NB4 (cell line): ENCODE measurements around the gene MICOS13.

Source experiments
- DNase-seq: peaks from one replicate; pipeline ENCODE4 v3.0.0; 2010; ENCODE audit warnings: low read depth
- H3K4me3 ChIP-seq: one replicate; pipeline ENCODE4 v1.5.1; 2011; ENCODE audit warnings: mild to moderate bottlenecking, low read depth, low read length, moderate library complexity
- CTCF ChIP-seq: IDR thresholded peaks from one replicate; pipeline ENCODE4 v1.5.1; 2012; ENCODE audit warnings: low read depth, low read length
- MAX ChIP-seq: IDR thresholded peaks from 2 replicates; pipeline ENCODE4 v1.6.1; 2011; ENCODE audit warnings: low read depth, low read length
- MYC ChIP-seq: IDR thresholded peaks from 2 replicates; pipeline ENCODE4 v1.6.1; 2011; ENCODE audit warnings: low read depth, low read length
- POLR2A ChIP-seq: IDR thresholded peaks from 2 replicates; pipeline ENCODE4 v1.6.1; 2011; ENCODE audit warnings: mild to moderate bottlenecking; ENCODE audit not compliant: insufficient read length; ENCODE audit errors: extremely low read depth

The MICOS13 gene

GRCh38 chr19:5680437-5681368 lies at the start of gene MICOS13, which contains the start of gene HSD11B1L:
TSS of gene MICOS13 (minus strand) at chr19:5680516. CDS start at chr19:5680486, 30 bp downstream.
TSS of gene HSD11B1L (plus strand) at chr19:5681027. CDS start at chr19:5684833, 3,806 bp downstream.
- TF ChIP-seq MAX: peak; percentile 88
- no peak for TF ChIP-seq CTCF
- peak; percentile 60 for TF ChIP-seq POLR2A
- peak; percentile 79 for TF ChIP-seq MYC
- H3K4me3 ChIP-seq: peak within 1 kb of the TSS; percentile 86
- peak; percentile 97 for DNase-seq

- TF ChIP-seq CTCF (no peak), POLR2A (no peak), MAX (no peak), MYC (no peak)
- H3K4me3 ChIP-seq: no peak overlapping the region
- DNase-seq: no peak
Observed at GRCh38 chr19:5727453-5728050, 47.2 kb upstream of the MICOS13 start.

- H3K4me3 ChIP-seq: peak within 1 kb of the TSS; percentile 90
- peak; percentile 100 for TF ChIP-seq MYC
- TF ChIP-seq CTCF: peak; percentile 60
- TF ChIP-seq POLR2A: peak; percentile 93
- TF ChIP-seq MAX: peak; percentile 100
- DNase-seq: peak; percentile 96
Observed at GRCh38 chr19:5719961-5720790, 39.9 kb upstream of the MICOS13 start, which contains the start of the genes CATSPERD and LONP1. TSS of gene CATSPERD (plus strand) at chr19:5720637. CDS start at chr19:5720738, 101 bp downstream. TSS of gene LONP1 (minus strand) at chr19:5720146. CDS start at chr19:5720132, 14 bp downstream.

GRCh38 chr19:5719274-5719960 lies 39.1 kb upstream of the MICOS13 start:
- no peak for TF ChIP-seq CTCF
- 0 out of 2 replicates have a peak, but pooled peaks have one; percentile 12 for TF ChIP-seq MAX
- DNase-seq: peak; percentile 38
- H3K4me3 ChIP-seq: peak overlapping the region; percentile 90

- peak overlapping the region; percentile 90 for H3K4me3 ChIP-seq
- TF ChIP-seq MYC (peak; percentile 14; the same call in 1 of the 2 replicates), POLR2A (peak; percentile 36), CTCF (no peak), MAX (no peak)
- peak; percentile 77 for DNase-seq
Observed at GRCh38 chr19:5718579-5719273, 38.4 kb upstream of the MICOS13 start.
